GM10248 (cell line): ENCODE measurements around the gene AP2A2.

Experiments
- CTCF ChIA-PET: fragments of 300-600 bp; sonication (Branson Sonifier 250); formaldehyde crosslinking; extraction: SDS; loops from one replicate; lab custom pipeline; 2021; ENCODE audit warnings: antibody characterized with exemption; lab: Yijun Ruan, JAX
- POLR2A ChIA-PET: fragments of 350-650 bp; sonication (Branson Sonifier 250); formaldehyde crosslinking; extraction: SDS; loops from one replicate; lab custom pipeline; 2020; ENCODE audit warnings: antibody characterized with exemption; lab: Yijun Ruan, JAX
- DNase-seq: peaks from one replicate; pipeline ENCODE4 v3.0.0; 2012; ENCODE audit errors: extremely low spot score
- TF ChIP-seq, protein P1 (sequence below): IDR thresholded peaks from 2 replicates; pipeline ENCODE4 v1.5.1; 2012; ENCODE audit warnings: mild to moderate bottlenecking, low read depth; ENCODE audit errors: extremely low read depth, missing control alignments, control extremely low read depth

AP2A2 gene

DNA sequence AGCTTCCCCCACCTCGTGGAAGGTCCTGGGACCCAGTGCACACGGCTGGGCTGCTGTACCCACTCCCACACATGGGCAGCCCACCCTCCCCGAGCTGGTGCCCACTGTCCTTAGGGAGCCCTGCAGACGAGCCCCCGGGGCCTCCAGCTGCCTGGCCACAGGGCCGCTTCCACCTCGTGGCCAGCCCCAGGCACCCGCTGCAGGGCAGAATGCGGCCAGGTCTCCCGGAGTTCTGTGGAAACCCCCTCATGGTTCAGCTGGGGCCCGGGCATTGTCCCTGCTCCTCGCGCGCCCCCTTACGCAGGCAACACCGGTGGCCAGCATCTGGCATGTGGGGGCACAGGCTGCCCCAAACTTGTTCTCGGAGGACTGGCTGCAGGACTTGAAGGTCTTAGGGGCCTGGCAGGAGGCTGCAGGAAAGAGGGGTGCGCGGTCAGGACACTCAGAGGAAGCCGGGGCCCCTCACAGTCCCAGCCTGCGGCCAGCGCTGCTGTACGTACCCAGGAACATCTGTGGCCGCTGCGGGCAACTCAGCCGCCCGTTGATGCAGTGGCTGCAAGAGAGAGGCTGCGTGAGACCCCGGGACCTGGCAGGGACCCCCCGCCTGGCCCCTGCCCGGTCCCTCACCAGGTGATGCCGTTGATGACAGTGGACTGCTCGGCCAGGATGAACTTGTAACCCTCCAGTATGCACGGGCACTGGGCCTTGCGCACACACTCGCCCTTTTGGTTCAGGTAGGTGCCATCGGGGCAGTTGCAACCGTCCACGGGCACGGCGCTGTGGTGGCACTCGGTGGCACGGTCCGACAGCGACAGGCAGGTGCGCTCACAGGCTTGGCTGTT, 101.2 kb downstream of the AP2A2 start:
- TF ChIP-seq, protein P1, sequence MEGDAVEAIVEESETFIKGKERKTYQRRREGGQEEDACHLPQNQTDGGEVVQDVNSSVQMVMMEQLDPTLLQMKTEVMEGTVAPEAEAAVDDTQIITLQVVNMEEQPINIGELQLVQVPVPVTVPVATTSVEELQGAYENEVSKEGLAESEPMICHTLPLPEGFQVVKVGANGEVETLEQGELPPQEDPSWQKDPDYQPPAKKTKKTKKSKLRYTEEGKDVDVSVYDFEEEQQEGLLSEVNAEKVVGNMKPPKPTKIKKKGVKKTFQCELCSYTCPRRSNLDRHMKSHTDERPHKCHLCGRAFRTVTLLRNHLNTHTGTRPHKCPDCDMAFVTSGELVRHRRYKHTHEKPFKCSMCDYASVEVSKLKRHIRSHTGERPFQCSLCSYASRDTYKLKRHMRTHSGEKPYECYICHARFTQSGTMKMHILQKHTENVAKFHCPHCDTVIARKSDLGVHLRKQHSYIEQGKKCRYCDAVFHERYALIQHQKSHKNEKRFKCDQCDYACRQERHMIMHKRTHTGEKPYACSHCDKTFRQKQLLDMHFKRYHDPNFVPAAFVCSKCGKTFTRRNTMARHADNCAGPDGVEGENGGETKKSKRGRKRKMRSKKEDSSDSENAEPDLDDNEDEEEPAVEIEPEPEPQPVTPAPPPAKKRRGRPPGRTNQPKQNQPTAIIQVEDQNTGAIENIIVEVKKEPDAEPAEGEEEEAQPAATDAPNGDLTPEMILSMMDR: no peak
- CTCF ChIA-PET: no interaction called here
- POLR2A ChIA-PET: no interaction called here
- DNase-seq: no peak

DNA sequence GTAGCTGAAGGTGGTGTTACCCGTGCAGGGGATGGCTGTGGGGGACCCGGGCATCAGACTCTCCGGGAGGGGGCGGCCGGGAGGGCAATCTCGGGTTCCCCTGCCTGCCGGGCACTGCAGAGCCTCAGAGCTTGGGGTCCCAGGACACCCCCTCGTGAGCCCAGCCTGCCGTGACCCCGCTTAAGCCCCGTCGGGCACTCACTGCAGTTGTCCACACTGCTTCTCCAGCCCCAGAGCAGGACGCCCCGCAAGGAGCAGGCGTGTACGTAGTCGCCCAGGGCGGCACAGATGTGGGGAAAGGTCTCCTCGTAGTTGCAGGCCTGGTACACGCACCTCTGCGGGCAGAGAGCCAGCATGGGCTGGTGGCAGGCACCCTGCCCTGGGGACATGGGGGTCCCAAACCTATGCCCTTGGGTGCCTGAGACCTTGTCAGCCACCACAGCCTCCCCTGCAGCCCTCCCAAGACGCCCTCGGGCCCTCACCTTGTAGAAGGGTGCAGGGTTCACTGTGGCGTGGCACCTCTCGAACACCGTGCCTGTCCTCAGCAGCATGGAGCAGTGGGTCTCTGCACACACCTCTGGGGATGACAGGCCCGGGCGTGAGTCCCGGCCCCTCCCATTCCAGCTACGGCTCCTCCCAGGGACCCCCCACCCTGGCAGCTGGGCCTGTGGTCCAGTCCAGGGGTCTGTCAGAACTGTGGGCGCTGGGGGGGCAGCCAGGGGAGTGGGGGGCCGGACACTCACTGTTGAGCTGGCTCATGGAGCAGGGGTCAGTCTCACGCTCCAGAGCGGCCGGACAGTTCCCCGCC, 102.0 kb downstream of the AP2A2 start:
- ChIA-PET POLR2A (interaction anchor here (0.6 kb wide), 1 partner anchor 174 kb away, joined by 3 read pairs; no protein-coding TSS in a partner anchor), CTCF (no interaction called here)
- no peak for DNase-seq
- TF ChIP-seq, protein P1: no peak

DNA sequence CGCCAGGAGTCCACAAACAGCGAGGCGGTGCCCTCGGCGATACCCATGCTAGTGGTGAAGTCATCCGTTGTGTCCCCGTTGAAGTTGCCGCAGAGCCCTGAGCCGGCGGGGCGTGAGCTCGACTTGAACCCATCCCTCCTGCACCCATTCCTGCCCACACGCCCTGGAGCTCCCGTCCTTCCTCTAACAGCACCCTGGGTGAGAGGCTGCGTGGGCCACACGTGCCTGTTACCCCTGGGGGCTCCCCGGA, 102.5 kb downstream of the AP2A2 start:
- CTCF ChIA-PET: no interaction called here
- TF ChIP-seq, protein P1: no peak
- POLR2A ChIA-PET: interaction anchor here (0.6 kb wide), 1 partner anchor 175 kb away, joined by 3 read pairs; no protein-coding TSS in a partner anchor
- DNase-seq: no peak

DNA sequence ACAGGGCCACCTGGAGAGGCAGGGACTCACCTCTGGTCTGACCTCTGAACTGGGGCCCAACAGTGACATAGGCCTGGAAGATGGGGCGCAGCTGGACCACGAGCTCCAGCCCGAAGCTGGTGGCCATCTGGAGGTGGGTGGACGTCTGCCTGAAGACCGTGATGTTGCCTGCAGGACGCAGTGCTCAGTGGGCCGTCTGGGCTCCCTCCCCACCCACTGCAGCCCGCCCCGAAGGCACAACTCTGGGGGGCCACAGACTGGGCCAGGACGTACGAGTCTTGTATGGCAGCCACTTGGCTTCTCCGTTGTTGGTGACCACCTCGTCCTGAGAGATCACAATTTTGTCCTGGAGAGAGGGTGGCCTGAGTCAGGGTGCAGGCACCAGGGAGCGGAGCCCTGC, 102.9 kb downstream of the AP2A2 start:
- DNase-seq: no peak
- ChIA-PET CTCF (no interaction called here), POLR2A (interaction anchor here (0.6 kb wide), 1 partner anchor 175 kb away, joined by 3 read pairs; no protein-coding TSS in a partner anchor)
- TF ChIP-seq, protein P1: no peak

DNA sequence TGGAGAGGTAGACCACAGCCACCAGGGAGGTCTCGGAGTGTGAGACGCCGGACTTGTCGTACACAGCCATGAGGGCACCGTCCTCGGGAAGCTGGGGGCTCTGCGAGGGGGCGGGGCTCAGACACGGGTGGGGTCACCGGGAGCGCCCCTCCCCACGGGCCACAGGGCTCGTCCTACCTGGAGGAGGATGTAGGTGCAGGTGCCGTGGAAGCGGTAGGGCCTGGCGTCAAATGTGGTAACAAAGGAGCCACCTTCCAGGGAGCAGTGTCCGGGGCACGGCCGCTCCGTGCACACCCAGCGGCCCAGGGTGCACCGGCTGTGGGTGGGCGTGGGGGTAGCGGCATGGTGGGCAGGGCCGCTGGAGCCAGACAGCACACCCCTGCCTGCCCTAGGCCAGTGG, 103.4 kb downstream of the AP2A2 start:
- CTCF ChIA-PET: no interaction called here
- POLR2A ChIA-PET: no interaction called here

DNA sequence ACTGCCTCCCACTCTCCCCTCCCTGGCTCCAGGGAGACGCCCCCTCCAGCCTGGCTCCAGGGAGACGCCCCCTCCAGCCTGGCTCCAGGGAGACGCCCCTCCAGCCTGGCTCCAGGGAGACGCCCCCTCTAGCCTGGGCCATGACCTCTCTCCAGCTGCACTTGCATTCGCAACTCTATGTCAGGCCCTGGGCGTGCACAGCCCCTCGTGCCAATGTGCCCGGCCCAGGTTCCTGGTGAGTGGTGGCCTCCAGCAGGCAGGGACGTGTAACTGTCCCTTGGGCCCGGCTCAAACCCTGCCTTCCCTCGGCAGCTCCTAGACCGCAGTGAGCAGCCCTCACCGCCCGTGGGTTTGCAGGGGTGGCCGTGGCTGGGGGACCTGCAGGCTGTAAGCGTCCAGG, 104.0 kb downstream of the AP2A2 start:
- CTCF ChIA-PET: no interaction called here
- no peak for DNase-seq

More for the DNA sequence above, 103.4 kb downstream of the AP2A2 start:
- DNase-seq: no peak
- TF ChIP-seq, protein P1: no peak

More for the DNA sequence above, 104.0 kb downstream of the AP2A2 start:
- POLR2A ChIA-PET: no interaction called here
- TF ChIP-seq, protein P1: no peak
